DOHH2 (cell line): ENCODE data around the gene FAM78A.

Source experiments
- CTCF ChIP-seq: fragments of 200-600 bp; sonication (generic); IDR thresholded peaks from one replicate; pipeline ENCODE4 v1.5.1; 2014; ENCODE audit warnings: antibody characterized with exemption, mild to moderate bottlenecking, low read depth, low read length; ENCODE audit not compliant: poor library complexity, severe bottlenecking
- EZH2phosphoT487 ChIP-seq: fragments of 200-600 bp; sonication (generic); IDR thresholded peaks from 2 replicates; pipeline ENCODE4 v1.6.1; 2017; ENCODE audit warnings: borderline replicate concordance, mild to moderate bottlenecking, antibody characterized with exemption, low read length, moderate library complexity, mixed read lengths

- TF ChIP-seq CTCF, result no peak
- TF ChIP-seq EZH2phosphoT487, result no peak
These were observed 13.9 kb upstream of the FAM78A start for GRCh38 chr9:131290036-131290766.
